Activated T-cell treated with anti-CD3 and anti-CD28 coated beads, Interleukin-2, amount 50 U/mL, for 24 hours (primary cell): ENCODE measurements around the gene ALDH3A1.
A peak's percentile ranks its signal among the peaks of the same experiment; 100 is the strongest.
"Not testable (repeated sequence)": the region's sequence is repeated elsewhere in the genome, so short reads cannot be mapped to it uniquely, and the experiment has no call there.

Experiments used
- DNase-seq: peaks from one replicate; pipeline ENCODE4 v3.0.0-alpha.2; 2020
- H3K27ac Mint-ChIP-seq: 2 replicates; pipeline ENCODE4 v1.8.0; 2020; ENCODE audit warnings: mild to moderate bottlenecking, mixed read lengths
- H3K27me3 Mint-ChIP-seq: 2 replicates; pipeline ENCODE4 v1.8.0; 2020; ENCODE audit warnings: mixed read lengths
- H3K36me3 Mint-ChIP-seq: 2 replicates; pipeline ENCODE4 v1.8.0; 2020; ENCODE audit warnings: low read depth, mixed read lengths
- H3K4me1 Mint-ChIP-seq: 2 replicates; pipeline ENCODE4 v1.8.0; 2020; ENCODE audit warnings: low read depth, mixed read lengths
- H3K4me3 Mint-ChIP-seq: 2 replicates; pipeline ENCODE4 v1.8.0; 2020; ENCODE audit warnings: mild to moderate bottlenecking, moderate library complexity, mixed read lengths
- H3K9me3 Mint-ChIP-seq: 2 replicates; pipeline ENCODE4 v1.8.0; 2020; ENCODE audit warnings: mixed read lengths

Gene ALDH3A1

DNA sequence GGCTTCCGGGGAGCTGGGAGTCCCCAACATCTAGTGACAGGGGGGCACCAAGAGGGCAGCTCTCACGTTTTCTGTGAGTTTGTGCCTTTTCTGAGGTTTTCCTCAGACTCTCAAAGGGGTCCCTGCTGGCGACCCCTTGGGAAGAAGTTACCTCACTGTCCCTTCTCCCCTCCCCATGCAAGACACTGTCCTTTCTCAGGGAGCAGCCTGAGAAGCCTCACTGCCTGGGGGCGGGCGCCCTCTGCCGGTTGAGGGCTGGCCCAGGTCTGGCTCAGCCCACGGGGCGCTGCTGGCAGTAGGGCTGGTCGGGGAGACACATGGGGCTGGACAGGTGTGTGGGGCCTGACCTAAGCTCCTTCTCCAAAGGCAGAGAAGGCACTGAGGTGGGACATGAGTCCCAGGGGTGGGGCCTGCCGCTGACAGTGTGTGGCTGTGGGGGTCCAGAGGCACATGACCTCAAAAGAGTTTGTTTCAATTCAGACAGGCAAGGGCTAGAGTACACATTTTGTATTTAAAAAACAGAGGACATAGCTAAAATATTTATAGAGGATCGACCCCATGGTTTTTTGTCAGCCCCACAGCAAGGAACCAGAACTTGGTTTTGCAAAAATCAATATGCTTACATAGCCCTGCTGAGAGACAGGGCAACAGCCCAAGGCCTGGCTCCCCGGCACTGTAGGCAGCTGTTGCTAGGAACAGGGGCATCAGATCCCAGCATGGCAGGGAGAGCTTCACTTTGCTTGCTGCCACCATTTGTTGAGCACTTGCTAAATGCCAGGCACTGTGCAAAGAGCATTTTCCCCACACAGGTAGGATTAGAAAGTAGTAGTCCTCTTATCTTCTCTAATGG lies 18.5 kb upstream of the ALDH3A1 start:
- H3K27ac Mint-ChIP-seq: no peak overlapping the region
- H3K36me3 Mint-ChIP-seq: no peaks in the 10 kb centered on the region
- no peaks in the 10 kb centered on the region for H3K27me3 Mint-ChIP-seq
- H3K4me3 Mint-ChIP-seq: no peak overlapping the region
- no peaks in the 10 kb centered on the region for H3K9me3 Mint-ChIP-seq
- peaks cover 45% of the 10 kb centered on the region for H3K4me1 Mint-ChIP-seq
- peak; percentile 88 for DNase-seq

- Mint-ChIP-seq H3K4me1 (peaks cover 39% of the 10 kb centered on the region), H3K4me3 (no peak overlapping the region), H3K27ac (no peak overlapping the region), H3K9me3 (no peaks in the 10 kb centered on the region), H3K36me3 (no peaks in the 10 kb centered on the region), H3K27me3 (no peaks in the 10 kb centered on the region)
- no peak for DNase-seq
Measured at GRCh38 chr17:19766016-19766415, 17.9 kb upstream of the ALDH3A1 start.

DNA sequence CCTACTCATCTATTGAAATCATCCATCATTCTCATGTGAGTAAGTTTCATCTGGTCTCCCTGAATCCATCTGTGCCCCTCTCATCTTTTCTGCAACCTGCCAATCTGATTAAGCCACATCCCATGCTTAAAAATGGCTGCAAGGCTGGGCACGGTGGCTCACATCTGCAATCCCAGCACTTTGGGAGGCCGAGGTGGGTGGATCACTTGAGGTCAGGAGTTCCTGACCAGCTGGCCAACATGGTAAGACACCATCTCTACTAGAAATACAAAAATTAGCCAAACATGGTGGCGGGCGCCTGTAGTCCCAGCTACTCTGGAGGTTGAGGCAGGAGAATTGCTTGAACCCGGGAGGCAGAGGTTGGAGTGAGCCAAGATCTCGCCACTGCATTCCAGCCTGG lies 15.9 kb upstream of the ALDH3A1 start:
- not testable (repeated sequence) for H3K4me3 Mint-ChIP-seq, H3K9me3 Mint-ChIP-seq, H3K27ac Mint-ChIP-seq, DNase-seq, H3K27me3 Mint-ChIP-seq, H3K36me3 Mint-ChIP-seq
- H3K4me1 Mint-ChIP-seq: peaks cover 23% of the 10 kb centered on the region

- Mint-ChIP-seq H3K4me1 (peaks cover 20% of the 10 kb centered on the region), H3K9me3 (no peaks in the 10 kb centered on the region), H3K36me3 (no peaks in the 10 kb centered on the region), H3K27me3 (peaks cover 3% of the 10 kb centered on the region), H3K4me3 (no peak overlapping the region), H3K27ac (no peak overlapping the region)
- no peak for DNase-seq
Measured at GRCh38 chr17:19763416-19763815, 15.3 kb upstream of the ALDH3A1 start.

GRCh38 chr17:19762515-19762961 lies 14.4 kb upstream of the ALDH3A1 start:
- Mint-ChIP-seq H3K4me1 (peaks cover 12% of the 10 kb centered on the region), H3K9me3 (no peaks in the 10 kb centered on the region), H3K27me3 (peaks cover 3% of the 10 kb centered on the region), H3K4me3 (no peak overlapping the region), H3K36me3 (no peaks in the 10 kb centered on the region), H3K27ac (no peak overlapping the region)
- DNase-seq: peak; percentile 82

GRCh38 chr17:19760746-19761145 lies 12.6 kb upstream of the ALDH3A1 start:
- Mint-ChIP-seq H3K9me3 (no peaks in the 10 kb centered on the region), H3K36me3 (no peaks in the 10 kb centered on the region), H3K27ac (no peak overlapping the region), H3K27me3 (peaks cover 3% of the 10 kb centered on the region), H3K4me1 (peaks cover 5% of the 10 kb centered on the region), H3K4me3 (no peak overlapping the region)
- DNase-seq: no peak

GRCh38 chr17:19759568-19760549 lies 11.8 kb upstream of the ALDH3A1 start:
- H3K27me3 Mint-ChIP-seq: peaks cover 7% of the 10 kb centered on the region
- H3K4me3 Mint-ChIP-seq: no peak overlapping the region
- peaks cover 8% of the 10 kb centered on the region for H3K4me1 Mint-ChIP-seq
- H3K36me3 Mint-ChIP-seq: no peaks in the 10 kb centered on the region
- no peaks in the 10 kb centered on the region for H3K9me3 Mint-ChIP-seq
- DNase-seq: peak; percentile 20
- no peak overlapping the region for H3K27ac Mint-ChIP-seq

- H3K27me3 Mint-ChIP-seq: peaks cover 20% of the 10 kb centered on the region
- no peak overlapping the region for H3K27ac Mint-ChIP-seq
- peaks cover 9% of the 10 kb centered on the region for H3K4me1 Mint-ChIP-seq
Measured at GRCh38 chr17:19757536-19758180, 9.6 kb upstream of the ALDH3A1 start.

DNA sequence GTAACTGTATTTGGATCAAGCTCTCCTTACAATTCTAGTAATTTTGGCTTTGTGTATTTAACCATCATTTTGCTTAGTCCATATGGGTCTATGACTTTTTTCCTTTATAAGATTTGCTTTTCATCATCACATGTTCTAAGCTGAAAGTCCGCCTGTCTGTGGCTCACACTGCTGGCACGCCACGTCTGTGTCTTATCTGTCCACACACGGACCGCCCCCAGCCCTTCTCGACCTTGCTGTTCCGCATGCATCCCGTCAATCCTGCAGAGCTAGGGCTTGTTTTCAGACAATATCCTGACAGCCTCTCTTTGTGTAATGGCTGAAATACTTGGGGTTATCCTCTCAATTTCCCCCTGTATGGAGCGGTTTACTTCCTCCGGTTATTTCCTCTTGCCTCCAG lies 8.4 kb upstream of the ALDH3A1 start:
- Mint-ChIP-seq H3K27me3 (peaks cover 20% of the 10 kb centered on the region), H3K27ac (no peak overlapping the region), H3K4me3 (no peak overlapping the region), H3K9me3 (no peaks in the 10 kb centered on the region), H3K4me1 (peaks cover 8% of the 10 kb centered on the region), H3K36me3 (no peaks in the 10 kb centered on the region)
- DNase-seq: no peak

More at GRCh38 chr17:19757536-19758180, 9.6 kb upstream of the ALDH3A1 start:
- Mint-ChIP-seq H3K9me3 (no peaks in the 10 kb centered on the region), H3K36me3 (no peaks in the 10 kb centered on the region), H3K4me3 (no peak overlapping the region)
- no peak for DNase-seq

DNA sequence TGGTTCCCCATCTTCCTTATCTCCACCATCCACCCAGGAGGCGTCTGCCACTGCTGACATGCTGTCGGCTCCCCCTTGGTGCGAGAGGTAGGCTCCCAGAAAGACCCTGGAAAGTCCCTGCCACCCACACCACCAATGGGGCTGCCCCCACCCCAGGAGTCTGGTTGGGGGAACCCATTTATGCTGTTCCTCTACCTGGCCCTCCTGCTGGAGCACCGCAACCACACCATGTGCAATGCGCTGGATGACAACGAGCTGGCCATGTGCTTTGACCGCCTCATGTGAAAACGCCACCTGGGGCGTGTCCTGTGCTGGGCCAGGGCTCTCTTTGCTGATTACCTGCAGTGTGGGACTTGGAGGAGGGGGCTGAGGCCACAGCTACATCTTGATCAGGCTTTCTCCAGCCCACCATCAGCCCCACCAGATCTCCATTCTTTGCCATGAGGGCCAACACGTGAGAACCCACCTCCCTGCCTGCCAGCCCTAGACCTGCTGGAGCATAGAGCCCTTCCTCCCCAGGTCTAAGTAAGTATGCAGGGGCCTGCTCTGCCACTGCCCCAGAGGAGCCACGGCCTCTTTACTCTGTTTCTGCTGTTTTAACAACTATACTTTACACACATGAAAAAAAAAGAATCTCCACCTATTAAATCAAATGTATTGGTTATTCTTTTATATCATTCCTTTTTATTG lies 7.9 kb upstream of the ALDH3A1 start:
- Mint-ChIP-seq H3K27ac (no peak overlapping the region), H3K36me3 (no peaks in the 10 kb centered on the region), H3K27me3 (peaks cover 21% of the 10 kb centered on the region), H3K9me3 (no peaks in the 10 kb centered on the region), H3K4me3 (no peak overlapping the region), H3K4me1 (peaks cover 8% of the 10 kb centered on the region)
- DNase-seq: no peak

GRCh38 chr17:19755392-19755791 lies 7.3 kb upstream of the ALDH3A1 start:
- Mint-ChIP-seq H3K36me3 (no peaks in the 10 kb centered on the region), H3K4me3 (no peak overlapping the region), H3K27me3 (peaks cover 23% of the 10 kb centered on the region), H3K27ac (no peak overlapping the region), H3K4me1 (peaks cover 8% of the 10 kb centered on the region), H3K9me3 (no peaks in the 10 kb centered on the region)
- DNase-seq: no peak

- DNase-seq: no peak
- Mint-ChIP-seq H3K4me1 (peaks cover 12% of the 10 kb centered on the region), H3K27ac (no peak overlapping the region), H3K36me3 (no peaks in the 10 kb centered on the region), H3K4me3 (no peak overlapping the region), H3K9me3 (no peaks in the 10 kb centered on the region), H3K27me3 (peaks cover 20% of the 10 kb centered on the region)
Measured at GRCh38 chr17:19753661-19754463, 5.8 kb upstream of the ALDH3A1 start.

GRCh38 chr17:19753051-19753509 lies 5.0 kb upstream of the ALDH3A1 start:
- Mint-ChIP-seq H3K9me3 (no peaks in the 10 kb centered on the region), H3K27me3 (peaks cover 23% of the 10 kb centered on the region), H3K4me3 (no peak overlapping the region), H3K27ac (no peak overlapping the region), H3K36me3 (no peaks in the 10 kb centered on the region), H3K4me1 (peaks cover 12% of the 10 kb centered on the region)
- no peak for DNase-seq
